GM12801 (cell line): ENCODE measurements around the gene ABCA13.

Experiments
- CTCF ChIP-seq: IDR thresholded peaks from one replicate; pipeline ENCODE4 v1.5.1; 2011; ENCODE audit warnings: control low read depth; ENCODE audit not compliant: insufficient read length; ENCODE audit errors: extremely low read depth

ABCA13 gene

GRCh38 chr7:48525736-48526732 lies 354.8 kb downstream of the ABCA13 start:
- TF ChIP-seq CTCF, result no peak

DNA sequence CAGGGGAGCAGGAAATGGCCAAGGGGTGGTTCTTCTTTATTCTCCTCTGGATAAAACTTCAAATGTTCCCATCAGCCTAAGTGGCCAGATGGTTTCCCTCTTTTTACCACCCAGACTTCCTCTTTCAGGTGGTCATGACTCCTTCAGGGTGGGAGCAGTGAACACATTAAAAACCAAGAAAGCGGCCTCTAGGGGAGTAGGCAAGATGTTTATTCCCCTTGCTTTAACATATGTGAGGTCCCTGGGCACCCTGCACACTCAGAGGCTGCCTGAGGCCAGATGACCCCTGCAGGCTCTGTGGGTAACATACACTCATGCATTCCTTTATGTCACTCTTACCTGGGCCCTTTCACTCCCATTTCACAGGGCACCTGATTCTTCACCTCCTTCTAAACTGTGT lies 357.4 kb downstream of the ABCA13 start:
- TF ChIP-seq CTCF, result no peak

GRCh38 chr7:48537561-48537960 lies 366.3 kb downstream of the ABCA13 start:
- TF ChIP-seq CTCF, result no peak

- TF ChIP-seq CTCF, result no peak
Measured at GRCh38 chr7:48540746-48541145, 369.5 kb downstream of the ABCA13 start.

DNA sequence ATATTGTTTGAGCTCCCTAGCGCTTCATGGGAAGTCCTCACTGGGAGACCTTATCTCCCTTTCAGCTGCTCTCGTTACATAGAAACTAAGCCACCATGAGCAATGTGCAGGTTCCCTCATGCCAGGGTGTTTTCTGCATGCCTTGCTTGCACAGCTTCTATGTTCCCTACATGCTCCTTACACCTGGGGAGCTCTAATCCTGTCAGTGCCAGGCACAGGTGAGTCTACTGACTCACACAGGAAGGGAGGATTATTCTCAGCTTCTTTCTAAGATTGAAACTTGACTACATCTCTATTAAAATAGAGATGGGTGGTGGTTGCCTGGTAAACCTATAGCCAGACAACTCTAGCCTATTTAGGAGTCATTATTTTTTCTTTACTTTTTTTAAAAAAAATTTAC lies 377.4 kb downstream of the ABCA13 start:
- TF ChIP-seq CTCF, result no peak

- TF ChIP-seq CTCF, result no peak
Measured at GRCh38 chr7:48551652-48552051, 380.4 kb downstream of the ABCA13 start.

- no peak for TF ChIP-seq CTCF
Measured at GRCh38 chr7:48563334-48563733, 392.1 kb downstream of the ABCA13 start.
